Measurements from ENCODE around the gene URB2.
"Not testable (repeated sequence)": the region's sequence is repeated elsewhere in the genome, so short reads cannot be mapped to it uniquely, and the experiment has no call there.

The URB2 gene

GRCh38 chr1:229625915-229626831 is at the start of gene URB2, which contains the start of gene TAF5L:
Gene URB2 (plus strand): TSS chr1:229626247. CDS start chr1:229627634, 1,387 bp downstream.
Gene TAF5L (minus strand): TSS chr1:229626122. CDS start chr1:229614482, 11,640 bp downstream.
- peak within 1 kb of the TSS; percentile 95 for H3K4me3 ChIP-seq (ENCODE audit: low read length)
- TF ChIP-seq ZNF274 (IDR thresholded peaks at IDR 0.05; ENCODE audit: low read depth, low read length) = no peak

GRCh38 chr1:229578168-229579058 is 47.6 kb upstream of the URB2 start:
- TF ChIP-seq ZNF274 (IDR thresholded peaks at IDR 0.05; ENCODE audit: low read depth, low read length) = no peak
- no peak overlapping the region for H3K4me3 ChIP-seq (ENCODE audit: low read length)

GRCh38 chr1:229579059-229579673 is 46.9 kb upstream of the URB2 start:
- H3K4me3 ChIP-seq (ENCODE audit: low read length) = no peak overlapping the region
- no peak for TF ChIP-seq ZNF274 (IDR thresholded peaks at IDR 0.05; ENCODE audit: low read depth, low read length)

- TF ChIP-seq ZNF274 (IDR thresholded peaks at IDR 0.05; ENCODE audit: low read depth, low read length) = no peak
- no peak overlapping the region for H3K4me3 ChIP-seq (ENCODE audit: low read length)
These were observed 44.6 kb upstream of the URB2 start for GRCh38 chr1:229581485-229581884.

- no peak for TF ChIP-seq ZNF274 (IDR thresholded peaks at IDR 0.05; ENCODE audit: low read depth, low read length)
- H3K4me3 ChIP-seq (ENCODE audit: low read length) = no peak overlapping the region
These were observed 43.9 kb upstream of the URB2 start for GRCh38 chr1:229582011-229582694.

GRCh38 chr1:229582715-229583114 is 43.3 kb upstream of the URB2 start:
- no peak for TF ChIP-seq ZNF274 (IDR thresholded peaks at IDR 0.05; ENCODE audit: low read depth, low read length)
- no peak overlapping the region for H3K4me3 ChIP-seq (ENCODE audit: low read length)

- TF ChIP-seq ZNF274 (IDR thresholded peaks at IDR 0.05; ENCODE audit: low read depth, low read length) = no peak
- H3K4me3 ChIP-seq (ENCODE audit: low read length) = no peak overlapping the region
These were observed 40.7 kb upstream of the URB2 start for GRCh38 chr1:229585338-229585737.

GRCh38 chr1:229590119-229590518 is 35.9 kb upstream of the URB2 start:
- TF ChIP-seq ZNF274 (IDR thresholded peaks at IDR 0.05; ENCODE audit: low read depth, low read length) = no peak
- H3K4me3 ChIP-seq (ENCODE audit: low read length) = no peak overlapping the region

GRCh38 chr1:229593800-229594199 is 32.2 kb upstream of the URB2 start:
- no peak for TF ChIP-seq ZNF274 (IDR thresholded peaks at IDR 0.05; ENCODE audit: low read depth, low read length)
- H3K4me3 ChIP-seq (ENCODE audit: low read length) = no peak overlapping the region

- TF ChIP-seq ZNF274 (IDR thresholded peaks at IDR 0.05; ENCODE audit: low read depth, low read length) = no peak
- H3K4me3 ChIP-seq (ENCODE audit: low read length) = no peak overlapping the region
These were observed 31.6 kb upstream of the URB2 start for GRCh38 chr1:229594227-229595008.

- not testable (repeated sequence) for H3K4me3 ChIP-seq (ENCODE audit: low read length)
These were observed 30.2 kb upstream of the URB2 start for GRCh38 chr1:229595876-229596275.

GRCh38 chr1:229596925-229597699 is 28.9 kb upstream of the URB2 start:
- no peak overlapping the region for H3K4me3 ChIP-seq (ENCODE audit: low read length)
- no peak for TF ChIP-seq ZNF274 (IDR thresholded peaks at IDR 0.05; ENCODE audit: low read depth, low read length)
